ENCODE data around the gene TAF10. TPM values are rescaled to one million over a fixed set of nuclear protein-coding genes. Genes with fewer than 3 reads are reported as not detected.

The TAF10 gene
- total and polyA plus RNA-seq, 2 of the 13 experiments (the other 11 are each of a cell fraction or from before 2014, with no cell fraction given): 71.3 to 134 TPM

- Histone ChIP-seq H4K20me1 (ENCODE audit: insufficient read depth, low read length) (no peaks in the 10 kb centered on the region), H3K4me3 (replicated peaks in 1 of 3; ENCODE audit: insufficient read depth in 1 of 3, low read depth in 2 of 3, low read length in 3 of 3) (no peak overlapping the region), H3K79me2 (ENCODE audit: insufficient read depth, low read length) (no peaks in the 10 kb centered on the region), H3K27ac (ENCODE audit: extremely low read length, insufficient read depth, low read length) (no peak overlapping the region), H2AFZ (ENCODE audit: low read length) (no peak overlapping the region), H3K27me3 (ENCODE audit: control insufficient read depth in 1 of 2, insufficient read depth in 2 of 2, low read length in 2 of 2) (peaks cover 14 to 76% of the 10 kb centered on the region in 2 experiments; a peak in 4 of 5 replicates), H3K36me3 (replicated peaks in 1 of 2; ENCODE audit: control insufficient read depth in 1 of 2, insufficient read depth in 2 of 2, low read length in 2 of 2) (no peaks in the 10 kb centered on the region), H3K4me2 (ENCODE audit: low read depth, low read length) (no peak overlapping the region), H3K9ac (ENCODE audit: insufficient read depth, low read depth, low read length) (no peak overlapping the region), H3K4me1 (ENCODE audit: insufficient read depth, low read length) (peaks cover 21% of the 10 kb centered on the region), H3K9me3 (ENCODE audit: low read length) (no peaks in the 10 kb centered on the region)
- in situ Hi-C loops (cut with HindIII; ENCODE audit: extremely low pct_ligation_motif_present, low pct_unique_long_range_greater_than_20kb) (no loop called here), intact Hi-C loops (cut with micrococcal nuclease; ENCODE audit: unreplicated experiment) (no loop called here)
- 40% methylated on average over 11 of the region's 19 CpGs for WGBS (ENCODE audit: low lambda C conversion rate)
- ChIA-PET CTCF (ENCODE audit: low intra/inter-chr PET ratio, low total read pairs) (no interaction called here), POLR2A (no interaction called here)
- FAIRE-seq (no peak), ATAC-seq (no peak), DNase-seq (ENCODE audit: low spot score) (no peak)
- TF ChIP-seq ZNF878 (CRISPR knock-in tag; IDR thresholded peaks at IDR 0.05) (no peak), ZNF160 (CRISPR knock-in tag; IDR thresholded peaks at IDR 0.05) (no peak), ZNF496 (CRISPR knock-in tag; IDR thresholded peaks at IDR 0.05; ENCODE audit: insufficient replicate concordance) (no peak), GFI1 (CRISPR knock-in tag; IDR thresholded peaks at IDR 0.05; ENCODE audit: borderline replicate concordance) (no peak), ZNF510 (CRISPR knock-in tag; IDR thresholded peaks at IDR 0.05; ENCODE audit: low read depth) (no peak), NFAT5 (CRISPR knock-in tag; IDR thresholded peaks at IDR 0.05) (no peak), DNMT1 (CRISPR knock-in tag; IDR thresholded peaks at IDR 0.05) (no peak), ZNF720 (CRISPR knock-in tag; IDR thresholded peaks at IDR 0.05) (no peak), EP300 (IDR thresholded peaks at IDR 0.05; ENCODE audit: low read depth in 2 of 2, low read length in 2 of 2) (no peak), EP300 (CRISPR knock-in tag; IDR thresholded peaks at IDR 0.05; ENCODE audit: borderline replicate concordance) (no peak), ZNF788 (CRISPR knock-in tag; IDR thresholded peaks at IDR 0.05; ENCODE audit: borderline replicate concordance) (no peak), ZNF446 (CRISPR knock-in tag; IDR thresholded peaks at IDR 0.05) (no peak), ZNF430 (CRISPR knock-in tag; IDR thresholded peaks at IDR 0.05) (no peak)
- no TSS peak for BruUV-seq (replicated peaks)
These were observed 15.2 kb upstream of the TAF10 start for GRCh38 chr11:6626971-6627761.

Measured in HepG2 (cell line).